ENCODE data around the gene FAM170B. TPM values are rescaled to one million over a fixed set of nuclear protein-coding genes. Genes with fewer than 3 reads are reported as not detected.

FAM170B gene
- total RNA-seq, 1 experiment from 2014 or later = not detected

DNA sequence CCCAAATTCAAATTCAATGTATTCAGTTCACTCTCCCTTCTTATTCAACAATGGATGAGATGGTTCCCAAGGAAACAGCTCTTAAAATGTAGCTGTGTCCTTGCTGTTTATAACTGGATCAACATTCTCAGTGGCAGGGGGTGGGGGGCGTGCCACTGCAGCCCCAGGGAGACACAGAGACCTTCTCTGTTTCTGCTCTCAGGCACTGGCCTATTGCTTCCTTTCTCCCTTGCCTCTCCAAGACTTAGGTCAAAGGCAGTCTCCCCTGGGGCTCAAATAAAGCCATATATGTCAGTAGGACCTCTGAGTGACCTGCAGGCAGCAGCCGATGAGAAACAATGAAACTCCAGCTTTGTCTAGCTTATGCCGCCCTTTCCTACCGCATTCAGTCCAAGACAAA is 39.2 kb downstream of the FAM170B start:
- ChIA-PET CTCF (no interaction called here), POLR2A (no interaction called here)
- no peak for DNase-seq (ENCODE audit: low read depth, low spot score)
- no peak for ATAC-seq
- H3K36me3 ChIP-seq (ENCODE audit: control insufficient read depth, insufficient read depth, low read length) = no peaks in the 10 kb centered on the region
- H3K27ac ChIP-seq (ENCODE audit: low read length) = no peak overlapping the region
- peaks cover 2% of the 10 kb centered on the region; the same call in 1 of the 2 replicates for H3K27me3 ChIP-seq (ENCODE audit: control insufficient read depth, insufficient read depth, low read length)
- no peaks in the 10 kb centered on the region for H3K9me3 ChIP-seq (ENCODE audit: control insufficient read depth, insufficient read depth, low read depth, low read length)
- intact Hi-C loops (cut with micrococcal nuclease; ENCODE audit: unreplicated experiment) = no loop called here
- no peak overlapping the region for H3K4me3 ChIP-seq (ENCODE audit: low read depth in 2 of 2, low read length in 2 of 2)
- no TSS peak for BruUV-seq (replicated peaks)
- in situ Hi-C loops (cut with HindIII; ENCODE audit: low pct_unique_long_range_greater_than_20kb, low sequenced_read_pairs) = no loop called here
- H3K4me1 ChIP-seq (ENCODE audit: control insufficient read depth, insufficient read depth, low read length) = no peaks in the 10 kb centered on the region
- TF ChIP-seq TCF7L2 (IDR thresholded peaks at IDR 0.05; ENCODE audit: low read depth, low read length) = no peak
- TF ChIP-seq, protein P1, sequence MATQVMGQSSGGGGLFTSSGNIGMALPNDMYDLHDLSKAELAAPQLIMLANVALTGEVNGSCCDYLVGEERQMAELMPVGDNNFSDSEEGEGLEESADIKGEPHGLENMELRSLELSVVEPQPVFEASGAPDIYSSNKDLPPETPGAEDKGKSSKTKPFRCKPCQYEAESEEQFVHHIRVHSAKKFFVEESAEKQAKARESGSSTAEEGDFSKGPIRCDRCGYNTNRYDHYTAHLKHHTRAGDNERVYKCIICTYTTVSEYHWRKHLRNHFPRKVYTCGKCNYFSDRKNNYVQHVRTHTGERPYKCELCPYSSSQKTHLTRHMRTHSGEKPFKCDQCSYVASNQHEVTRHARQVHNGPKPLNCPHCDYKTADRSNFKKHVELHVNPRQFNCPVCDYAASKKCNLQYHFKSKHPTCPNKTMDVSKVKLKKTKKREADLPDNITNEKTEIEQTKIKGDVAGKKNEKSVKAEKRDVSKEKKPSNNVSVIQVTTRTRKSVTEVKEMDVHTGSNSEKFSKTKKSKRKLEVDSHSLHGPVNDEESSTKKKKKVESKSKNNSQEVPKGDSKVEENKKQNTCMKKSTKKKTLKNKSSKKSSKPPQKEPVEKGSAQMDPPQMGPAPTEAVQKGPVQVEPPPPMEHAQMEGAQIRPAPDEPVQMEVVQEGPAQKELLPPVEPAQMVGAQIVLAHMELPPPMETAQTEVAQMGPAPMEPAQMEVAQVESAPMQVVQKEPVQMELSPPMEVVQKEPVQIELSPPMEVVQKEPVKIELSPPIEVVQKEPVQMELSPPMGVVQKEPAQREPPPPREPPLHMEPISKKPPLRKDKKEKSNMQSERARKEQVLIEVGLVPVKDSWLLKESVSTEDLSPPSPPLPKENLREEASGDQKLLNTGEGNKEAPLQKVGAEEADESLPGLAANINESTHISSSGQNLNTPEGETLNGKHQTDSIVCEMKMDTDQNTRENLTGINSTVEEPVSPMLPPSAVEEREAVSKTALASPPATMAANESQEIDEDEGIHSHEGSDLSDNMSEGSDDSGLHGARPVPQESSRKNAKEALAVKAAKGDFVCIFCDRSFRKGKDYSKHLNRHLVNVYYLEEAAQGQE (IDR thresholded peaks at IDR 0.05; ENCODE audit: insufficient read depth in 1 of 2, low read depth in 2 of 2, low read length in 1 of 2) = no peak
- no peak for TF ChIP-seq SIN3A (IDR thresholded peaks at IDR 0.05; ENCODE audit: borderline replicate concordance, insufficient read depth, low read depth, low read length)
- TF ChIP-seq POLR2AphosphoS5 (IDR thresholded peaks at IDR 0.05; ENCODE audit: low read depth, low read length) = no peak
- TF ChIP-seq, protein P2, sequence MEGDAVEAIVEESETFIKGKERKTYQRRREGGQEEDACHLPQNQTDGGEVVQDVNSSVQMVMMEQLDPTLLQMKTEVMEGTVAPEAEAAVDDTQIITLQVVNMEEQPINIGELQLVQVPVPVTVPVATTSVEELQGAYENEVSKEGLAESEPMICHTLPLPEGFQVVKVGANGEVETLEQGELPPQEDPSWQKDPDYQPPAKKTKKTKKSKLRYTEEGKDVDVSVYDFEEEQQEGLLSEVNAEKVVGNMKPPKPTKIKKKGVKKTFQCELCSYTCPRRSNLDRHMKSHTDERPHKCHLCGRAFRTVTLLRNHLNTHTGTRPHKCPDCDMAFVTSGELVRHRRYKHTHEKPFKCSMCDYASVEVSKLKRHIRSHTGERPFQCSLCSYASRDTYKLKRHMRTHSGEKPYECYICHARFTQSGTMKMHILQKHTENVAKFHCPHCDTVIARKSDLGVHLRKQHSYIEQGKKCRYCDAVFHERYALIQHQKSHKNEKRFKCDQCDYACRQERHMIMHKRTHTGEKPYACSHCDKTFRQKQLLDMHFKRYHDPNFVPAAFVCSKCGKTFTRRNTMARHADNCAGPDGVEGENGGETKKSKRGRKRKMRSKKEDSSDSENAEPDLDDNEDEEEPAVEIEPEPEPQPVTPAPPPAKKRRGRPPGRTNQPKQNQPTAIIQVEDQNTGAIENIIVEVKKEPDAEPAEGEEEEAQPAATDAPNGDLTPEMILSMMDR (IDR thresholded peaks at IDR 0.05) = no peak

DNA sequence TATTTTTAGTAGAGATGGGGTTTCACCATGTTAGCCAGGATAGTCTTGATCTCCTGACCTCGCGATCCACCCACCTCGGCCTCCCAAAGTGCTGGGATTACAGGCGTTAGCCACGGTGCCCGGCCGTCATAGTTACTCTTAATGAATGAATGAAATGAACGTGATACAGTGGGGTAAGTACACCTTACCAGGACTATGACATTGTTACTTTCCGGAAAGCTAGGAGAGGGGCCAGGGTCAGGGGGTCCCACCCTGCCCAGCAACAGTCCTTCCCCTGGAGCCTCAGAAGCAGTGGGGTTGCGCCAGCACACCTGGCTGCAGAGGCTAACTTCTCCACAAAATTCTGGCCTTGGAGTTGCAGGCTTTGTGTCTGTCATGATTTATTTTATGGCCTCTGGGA is 39.9 kb downstream of the FAM170B start:
- Histone ChIP-seq H3K9me3 (ENCODE audit: control insufficient read depth, insufficient read depth, low read depth, low read length) (no peaks in the 10 kb centered on the region), H3K36me3 (ENCODE audit: control insufficient read depth, insufficient read depth, low read length) (no peaks in the 10 kb centered on the region), H3K4me3 (ENCODE audit: low read depth in 2 of 2, low read length in 2 of 2) (no peak overlapping the region), H3K27me3 (ENCODE audit: control insufficient read depth, insufficient read depth, low read length) (peaks cover 2% of the 10 kb centered on the region; the same call in 1 of the 2 replicates), H3K4me1 (ENCODE audit: control insufficient read depth, insufficient read depth, low read length) (no peaks in the 10 kb centered on the region), H3K27ac (ENCODE audit: low read length) (no peak overlapping the region)
- ATAC-seq = no peak
- intact Hi-C loops (cut with micrococcal nuclease; ENCODE audit: unreplicated experiment) (no loop called here), in situ Hi-C loops (cut with HindIII; ENCODE audit: low pct_unique_long_range_greater_than_20kb, low sequenced_read_pairs) (no loop called here)
- DNase-seq (ENCODE audit: low read depth, low spot score) = no peak
- ChIA-PET POLR2A (no interaction called here), CTCF (no interaction called here)
- no peak for TF ChIP-seq TCF7L2 (IDR thresholded peaks at IDR 0.05; ENCODE audit: low read depth, low read length)
- TF ChIP-seq, protein P2 (IDR thresholded peaks at IDR 0.05) = no peak
- no peak for TF ChIP-seq POLR2AphosphoS5 (IDR thresholded peaks at IDR 0.05; ENCODE audit: low read depth, low read length)
- TF ChIP-seq, protein P1 (IDR thresholded peaks at IDR 0.05; ENCODE audit: insufficient read depth in 1 of 2, low read depth in 2 of 2, low read length in 1 of 2) = no peak
- TF ChIP-seq SIN3A (IDR thresholded peaks at IDR 0.05; ENCODE audit: borderline replicate concordance, insufficient read depth, low read depth, low read length) = no peak
- BruUV-seq (replicated peaks) = no TSS peak
